ENCODE data around the gene CYBC1.

Gene CYBC1

GRCh38 chr17:82450357-82451106, at the start of gene CYBC1:
CYBC1 (minus strand) TSS chr17:82450752; CDS start chr17:82449254, 1,498 bp downstream.
- no peak for TF ChIP-seq CTCF (conservative IDR thresholded peaks at IDR 0.05; ENCODE audit: low read depth, low read length)

GRCh38 chr17:82497483-82498405, 47.2 kb upstream of the CYBC1 start:
- no peak for TF ChIP-seq CTCF (conservative IDR thresholded peaks at IDR 0.05; ENCODE audit: low read depth, low read length)
- no peak for DNase-seq (ENCODE audit: low read depth)
- peak overlapping the region; percentile 52 for H3K4me3 ChIP-seq (ENCODE audit: low read length)

More at GRCh38 chr17:82450357-82451106, at the start of gene CYBC1:
- peak within 1 kb of the TSS; percentile 87 for H3K4me3 ChIP-seq (ENCODE audit: low read length)
- DNase-seq (ENCODE audit: low read depth): peak; percentile 49

- TF ChIP-seq CTCF (conservative IDR thresholded peaks at IDR 0.05; ENCODE audit: low read depth, low read length): no peak
- DNase-seq (ENCODE audit: low read depth): no peak
- peak overlapping the region; percentile 49 for H3K4me3 ChIP-seq (ENCODE audit: low read length)
These were observed 46.2 kb upstream of the CYBC1 start for GRCh38 chr17:82496529-82497434.

GRCh38 chr17:82495844-82496528, 45.4 kb upstream of the CYBC1 start:
- no peak for DNase-seq (ENCODE audit: low read depth)
- no peak for TF ChIP-seq CTCF (conservative IDR thresholded peaks at IDR 0.05; ENCODE audit: low read depth, low read length)
- H3K4me3 ChIP-seq (ENCODE audit: low read length): no peak overlapping the region

GRCh38 chr17:82494236-82495055, 43.9 kb upstream of the CYBC1 start:
- no peak for DNase-seq (ENCODE audit: low read depth)
- no peak overlapping the region for H3K4me3 ChIP-seq (ENCODE audit: low read length)
- TF ChIP-seq CTCF (conservative IDR thresholded peaks at IDR 0.05; ENCODE audit: low read depth, low read length): peak; percentile 93

Measured in retinal pigment epithelial cell (primary cell).